K562 (cell line): ENCODE results near the gene ZDHHC11B. TPM values are rescaled to one million over a fixed set of nuclear protein-coding genes. Genes with fewer than 3 reads are reported as not detected.
A peak's percentile ranks its signal among the peaks of the same experiment; 100 is the strongest.

Source experiments
- ATAC-seq: fragments of 200-7000 bp; cut with Tn5 transposase; 3 replicates; pipeline ENCODE4 v1.9.1; 2020; ENCODE audit warnings: moderate library complexity
- BruUV-seq: library from RNA; stranded (reverse); fragments of 400-500 nt; replicated peaks from 2 replicates; lab custom pipeline; 2021; lab: Mats Ljungman, UMichigan
- CTCF ChIA-PET: fragments of 300-600 bp; formaldehyde crosslinking; extraction: SDS; loops from one replicate; lab custom pipeline; 2021; ENCODE audit warnings: low intra/inter-chr PET ratio; lab: Yijun Ruan, JAX
- POLR2A ChIA-PET: fragments of 300-600, 350-650 bp; sonication (Branson Sonifier 250); formaldehyde crosslinking; extraction: SDS; loops from one replicate; lab custom pipeline; 2021; ENCODE audit warnings: antibody characterized with exemption, inconsistent platforms; lab: Yijun Ruan, JAX
- DNase-seq, 4 experiments: peaks; one replicate each; pipeline versions ENCODE4 v3.0.0 to v3.0.0-alpha.2; 2011 to 2018; ENCODE audit warnings: low spot score in 3 of 4, mixed read lengths in 3 of 4; ENCODE audit errors: extremely low read depth in 1 of 4
- FAIRE-seq: peaks from 2 replicates; lab custom pipeline; 2011; peaks lifted over from hg19 to GRCh38; lab: Jason Lieb, UNC
- H2AFZ ChIP-seq: 2 replicates; pipeline ENCODE4 v1.6.0; 2011; ENCODE audit warnings: low read depth, low read length, control low read depth, inconsistent platforms
- H3K27ac ChIP-seq: fragments of 200-600 bp; 3 replicates; pipeline ENCODE4 v1.8.0; 2011; ENCODE audit warnings: low read depth, mild to moderate bottlenecking, control low read depth, inconsistent platforms, low read length, moderate library complexity, mixed read lengths; ENCODE audit errors: extremely low read depth
- H3K27me3 ChIP-seq, 2 experiments: fragments of 300-600 bp in 1 of 2; 2 replicates in 1 of 2; 3 replicates in 1 of 2; pipeline versions ENCODE4 v1.6.0 to v1.8.0; 2011; ENCODE audit warnings: inconsistent platforms in 2 of 2, low read length in 2 of 2, mild to moderate bottlenecking in 1 of 2, mixed read lengths in 1 of 2, moderate library complexity in 1 of 2; ENCODE audit not compliant: control insufficient read depth in 2 of 2, insufficient read depth in 2 of 2
- H3K36me3 ChIP-seq: fragments of 300-600 bp; 3 replicates; pipeline ENCODE4 v1.8.0; 2011; ENCODE audit warnings: mild to moderate bottlenecking, low read length, inconsistent platforms; ENCODE audit not compliant: control insufficient read depth, insufficient read depth
- H3K4me1 ChIP-seq, 2 experiments: fragments of 200-600 bp in 1 of 2; replicated peaks in 1 of 2; 2 replicates in 1 of 2; 3 replicates in 1 of 2; pipeline versions ENCODE4 v1.5.1 to v1.8.0; 2011; ENCODE audit warnings: inconsistent platforms in 2 of 2, low read length in 2 of 2, mild to moderate bottlenecking in 1 of 2, mixed read lengths in 1 of 2, moderate library complexity in 1 of 2; ENCODE audit not compliant: control insufficient read depth in 2 of 2, insufficient read depth in 2 of 2
- H3K4me2 ChIP-seq: 2 replicates; pipeline ENCODE4 v1.6.1; 2011; ENCODE audit warnings: low read length, control low read depth, inconsistent platforms, mixed read lengths; ENCODE audit not compliant: insufficient read depth
- H3K4me3 ChIP-seq: fragments of 200-600 bp; sonication (generic), shearing (Covaris generic); 2 replicates; pipeline ENCODE4 v1.5.1; 2016; ENCODE audit warnings: control low read depth, inconsistent platforms
- H3K79me2 ChIP-seq: fragments of 200-600 bp; 3 replicates; pipeline ENCODE4 v1.8.0; 2011; ENCODE audit warnings: low read length, inconsistent platforms; ENCODE audit not compliant: control insufficient read depth, insufficient read depth
- H3K9ac ChIP-seq, 2 experiments: 2 replicates each; pipeline versions ENCODE4 v1.6.0 to v1.6.1; 2011; ENCODE audit warnings: low read depth in 2 of 2, low read length in 2 of 2, control low read depth in 1 of 2, inconsistent platforms in 1 of 2, mild to moderate bottlenecking in 1 of 2, mixed read lengths in 1 of 2; ENCODE audit not compliant: insufficient read depth in 1 of 2
- H3K9me1 ChIP-seq: one replicate; pipeline ENCODE4 v1.6.0; 2011; ENCODE audit warnings: inconsistent platforms, mild to moderate bottlenecking, low read length, moderate library complexity; ENCODE audit not compliant: control insufficient read depth, insufficient read depth
- H3K9me3 ChIP-seq: replicated peaks from 2 replicates; pipeline ENCODE4 v1.5.1; 2011; ENCODE audit warnings: low read depth, low read length, inconsistent platforms; ENCODE audit not compliant: control insufficient read depth, insufficient read depth
- H4K20me1 ChIP-seq: replicated peaks from 2 replicates; pipeline ENCODE4 v1.6.1; 2011; ENCODE audit warnings: low read length, inconsistent platforms, mixed read lengths; ENCODE audit not compliant: control insufficient read depth, insufficient read depth
- CREB5 ChIP-seq: fragments of 250-450 bp; sonication (Bioruptor Pico); IDR thresholded peaks from 2 replicates; pipeline ENCODE4 v1.5.0; 2020; ENCODE audit warnings: mild to moderate bottlenecking
- POLR2G ChIP-seq: fragments of 200-400 bp; formaldehyde crosslinking; IDR thresholded peaks from 2 replicates; pipeline ENCODE4 v1.6.1; 2017; ENCODE audit warnings: low read depth, mild to moderate bottlenecking, antibody characterized with exemption, low read length, moderate library complexity
- RBM22 ChIP-seq: fragments of 200-400 bp; formaldehyde crosslinking; IDR thresholded peaks from 2 replicates; pipeline ENCODE4 v1.6.1; 2018; ENCODE audit warnings: low read length, low read depth; ENCODE audit not compliant: poor library complexity, severe bottlenecking
- STAT5A ChIP-seq: IDR thresholded peaks from 2 replicates; pipeline ENCODE4 v1.6.1; 2012; ENCODE audit warnings: low read length, inconsistent platforms, borderline replicate concordance
- WGBS: fragments of 100-300 bp; shearing (Covaris generic); methylation state at CpG from one replicate; pipeline ENCODE4 v1.1.6; 2016; ENCODE audit warnings: low coverage, mixed read lengths; ENCODE audit not compliant: insufficient coverage; ENCODE audit errors: missing lambda C conversion rate; 5-methylcytosine and 5-hydroxymethylcytosine counted together
- in situ Hi-C: fragments of 300-500 bp; cut with MboI; formaldehyde crosslinking; loops from 4 replicates; pipeline ENCODE4 v1.15.0; 2018; ENCODE audit warnings: inconsistent platforms, mixed read lengths
- intact Hi-C: fragments of 100-400 bp; cut with micrococcal nuclease; formaldehyde crosslinking; loops from 2 replicates; pipeline ENCODE4 v1.14.2; 2022
- polyA plus RNA-seq, 8 experiments: library from polyadenylated mRNA; depleted of rRNA in 4 of 8; stranded (reverse) in 5 of 8; unstranded in 3 of 8; fragments of >200 nt; fragmentation: Nextera tagmentation in 2 of 8; fragmentation: Illumina TruSeq in 1 of 8; extraction: Ambion mirVana in 2 of 8; extraction: Trizol in 1 of 8; gene quantifications; 2 replicates each; pipeline versions ENCODE4 v1.2.1 to v1.2.3, GENCODE V29; 2011 to 2014; ENCODE audit warnings: inconsistent platforms in 1 of 8, missing spikeins in 1 of 8
- total RNA-seq, 7 experiments: library from RNA; depleted of rRNA in 6 of 7; stranded (reverse); fragments of >200 nt in 6 of 7; fragmentation: Illumina TruSeq in 2 of 7; extraction: Trizol in 2 of 7; gene quantifications; 2 replicates each; pipeline versions ENCODE4 v1.2.1 to v1.2.3, GENCODE V29; 2011 to 2021; ENCODE audit warnings: low replicate concordance in 1 of 7

The ZDHHC11B gene
- total and polyA plus RNA-seq, 9 of the 15 experiments (the other 6 are each of a cell fraction or from before 2014, with no cell fraction given): 0.03 to 0.23 (median 0.15) TPM; not detected in 3

GRCh38 chr5:669842-670395 is 114.6 kb downstream of the ZDHHC11B start:
- CTCF ChIA-PET: no interaction called here
- no peak overlapping the region for H3K4me3 ChIP-seq
- no peaks in the 10 kb centered on the region for H3K9me3 ChIP-seq
- WGBS: 81% methylated on average over 21 of the region's 22 CpGs
- H2AFZ ChIP-seq: no peak overlapping the region
- POLR2A ChIA-PET: interaction anchor here (1.5 kb wide), 1 partner anchor 12 kb away, joined by 3 read pairs; no protein-coding TSS in a partner anchor
- H3K4me2 ChIP-seq: no peak overlapping the region
- H3K9ac ChIP-seq: no peak overlapping the region; a peak in 1 of 4 replicates
- DNase-seq: no peak
- TF ChIP-seq RBM22 (peak; percentile 19), POLR2G (peak; percentile 66), CREB5 (CRISPR knock-in tag) (no peak), STAT5A (no peak)
- TF ChIP-seq, all 486 proteins: peak for 2
- H4K20me1 ChIP-seq: peaks cover 47% of the 10 kb centered on the region
- no peak overlapping the region for H3K27ac ChIP-seq
- peaks cover 4 to 84% of the 10 kb centered on the region in 2 experiments; a peak in 4 of 5 replicates for H3K4me1 ChIP-seq
- intact Hi-C loops (loop anchor here (2.0 to 10.0 kb wide), 2 partner anchors 185 to 233 kb away; partner anchors contain the start of gene ZDHHC11), in situ Hi-C loops (no loop called here)
- no TSS peak for BruUV-seq
- H3K36me3 ChIP-seq: peaks cover 29% of the 10 kb centered on the region; the same call in 2 of the 3 replicates
- H3K9me1 ChIP-seq: no peaks in the 10 kb centered on the region
- no peaks in the 10 kb centered on the region for H3K79me2 ChIP-seq
- FAIRE-seq (no peak), ATAC-seq (peak; percentile 1; the same call in 1 of the 3 replicates)
- H3K27me3 ChIP-seq: no peaks in the 10 kb centered on the region
